Measurements from ENCODE around the gene LRMDA.

LRMDA gene

DNA sequence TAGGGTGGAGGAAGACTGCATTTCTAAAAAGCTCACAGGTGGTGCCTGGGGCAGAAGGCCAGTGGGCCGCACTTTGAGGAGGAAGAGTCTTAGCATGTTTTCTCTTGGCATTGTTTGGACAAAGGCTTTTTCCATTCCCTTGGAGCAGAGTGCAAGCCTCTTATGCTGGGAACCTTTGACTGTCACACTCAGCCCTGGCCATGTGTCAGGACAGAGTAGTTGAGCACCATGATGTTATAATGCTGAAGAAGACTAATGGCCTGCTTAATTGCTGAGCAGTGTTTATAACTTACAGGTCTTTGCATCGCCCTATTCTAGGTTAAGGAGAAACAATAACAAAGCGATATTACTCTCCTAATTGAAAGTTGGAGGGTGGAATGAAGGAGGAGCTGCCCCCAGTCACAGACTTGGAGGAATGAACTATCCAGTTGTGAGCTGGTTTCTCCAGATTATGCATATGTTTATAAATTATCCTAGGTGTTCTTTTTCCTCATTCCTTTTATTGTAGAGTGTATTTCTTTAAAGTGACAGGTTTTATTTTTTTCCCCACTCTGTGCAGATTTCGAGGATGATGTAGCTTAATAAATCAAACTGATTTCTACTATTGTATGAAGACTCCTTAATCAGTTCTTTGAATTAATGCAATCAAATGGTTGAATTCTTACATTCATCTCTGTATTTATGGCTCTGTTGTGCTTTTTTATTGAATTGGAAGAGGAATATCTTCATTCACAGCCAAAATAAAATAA lies 767.0 kb downstream of the LRMDA start:
- Histone ChIP-seq H3K36me3 (ENCODE audit: insufficient read depth, low read length) (no peaks in the 10 kb centered on the region), H3F3A (ENCODE audit: low read depth) (no peaks in the 10 kb centered on the region), H3K9me2 (replicated peaks; ENCODE audit: low read depth, low read length) (no peaks in the 10 kb centered on the region), H3K9ac (ENCODE audit: low read depth, low read length, poor library complexity, severe bottlenecking) (no peak overlapping the region), H3K4me2 (ENCODE audit: low read depth, low read length, poor library complexity, severe bottlenecking) (no peak overlapping the region), H3K4me3 (ENCODE audit: low read length, poor library complexity, severe bottlenecking) (no peak overlapping the region), H3K79me2 (ENCODE audit: insufficient read depth, low read length) (no peaks in the 10 kb centered on the region), H3K4me1 (ENCODE audit: insufficient read depth, low read length, poor library complexity, severe bottlenecking) (no peaks in the 10 kb centered on the region), H2AFZ (ENCODE audit: low read length) (no peak overlapping the region), H3K27me3 (ENCODE audit: insufficient read depth, low read length, poor library complexity, severe bottlenecking) (no peaks in the 10 kb centered on the region), H3K9me3 (ENCODE audit: insufficient read depth, low read depth, low read length) (no peaks in the 10 kb centered on the region), H4K20me1 (ENCODE audit: insufficient read depth, low read length, poor library complexity, severe bottlenecking) (no peaks in the 10 kb centered on the region)
- TF ChIP-seq, protein P1, sequence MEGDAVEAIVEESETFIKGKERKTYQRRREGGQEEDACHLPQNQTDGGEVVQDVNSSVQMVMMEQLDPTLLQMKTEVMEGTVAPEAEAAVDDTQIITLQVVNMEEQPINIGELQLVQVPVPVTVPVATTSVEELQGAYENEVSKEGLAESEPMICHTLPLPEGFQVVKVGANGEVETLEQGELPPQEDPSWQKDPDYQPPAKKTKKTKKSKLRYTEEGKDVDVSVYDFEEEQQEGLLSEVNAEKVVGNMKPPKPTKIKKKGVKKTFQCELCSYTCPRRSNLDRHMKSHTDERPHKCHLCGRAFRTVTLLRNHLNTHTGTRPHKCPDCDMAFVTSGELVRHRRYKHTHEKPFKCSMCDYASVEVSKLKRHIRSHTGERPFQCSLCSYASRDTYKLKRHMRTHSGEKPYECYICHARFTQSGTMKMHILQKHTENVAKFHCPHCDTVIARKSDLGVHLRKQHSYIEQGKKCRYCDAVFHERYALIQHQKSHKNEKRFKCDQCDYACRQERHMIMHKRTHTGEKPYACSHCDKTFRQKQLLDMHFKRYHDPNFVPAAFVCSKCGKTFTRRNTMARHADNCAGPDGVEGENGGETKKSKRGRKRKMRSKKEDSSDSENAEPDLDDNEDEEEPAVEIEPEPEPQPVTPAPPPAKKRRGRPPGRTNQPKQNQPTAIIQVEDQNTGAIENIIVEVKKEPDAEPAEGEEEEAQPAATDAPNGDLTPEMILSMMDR (conservative IDR thresholded peaks at IDR 0.05; ENCODE audit: low read length), result no peak
- no peak for TF ChIP-seq EZH2phosphoT487 (IDR thresholded peaks at IDR 0.05; ENCODE audit: borderline replicate concordance)

DNA sequence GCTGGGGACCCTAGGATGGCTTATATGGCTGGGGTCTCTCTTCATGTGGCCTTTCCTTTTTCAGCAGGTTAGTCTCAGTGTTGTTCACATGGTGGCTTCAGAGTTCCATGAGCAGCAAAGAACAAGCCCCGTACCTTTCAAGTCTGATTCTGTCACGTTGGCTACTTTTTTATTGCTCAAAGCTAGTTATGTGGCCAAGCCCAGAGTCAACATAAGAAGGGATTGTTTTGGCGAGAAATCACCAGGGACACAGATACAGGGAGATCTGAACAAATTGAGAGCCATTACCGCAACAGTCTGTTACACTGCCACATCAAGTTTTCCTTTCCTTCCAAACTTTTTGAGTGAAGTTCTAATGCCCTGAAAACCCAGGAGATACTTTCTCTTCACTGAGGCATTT lies 770.5 kb downstream of the LRMDA start:
- Histone ChIP-seq H3K9me2 (replicated peaks; ENCODE audit: low read depth, low read length) (no peaks in the 10 kb centered on the region), H4K20me1 (ENCODE audit: insufficient read depth, low read length, poor library complexity, severe bottlenecking) (no peaks in the 10 kb centered on the region), H3K9ac (ENCODE audit: low read depth, low read length, poor library complexity, severe bottlenecking) (no peak overlapping the region), H3K4me3 (ENCODE audit: low read length, poor library complexity, severe bottlenecking) (no peak overlapping the region), H3K4me1 (ENCODE audit: insufficient read depth, low read length, poor library complexity, severe bottlenecking) (no peaks in the 10 kb centered on the region), H3K9me3 (ENCODE audit: insufficient read depth, low read depth, low read length) (no peaks in the 10 kb centered on the region), H3K79me2 (ENCODE audit: insufficient read depth, low read length) (no peaks in the 10 kb centered on the region), H3K36me3 (ENCODE audit: insufficient read depth, low read length) (no peaks in the 10 kb centered on the region), H3K4me2 (ENCODE audit: low read depth, low read length, poor library complexity, severe bottlenecking) (no peak overlapping the region), H2AFZ (ENCODE audit: low read length) (no peak overlapping the region), H3F3A (ENCODE audit: low read depth) (no peaks in the 10 kb centered on the region), H3K27me3 (ENCODE audit: insufficient read depth, low read length, poor library complexity, severe bottlenecking) (no peaks in the 10 kb centered on the region)
- TF ChIP-seq EZH2phosphoT487 (IDR thresholded peaks at IDR 0.05; ENCODE audit: borderline replicate concordance), result no peak
- TF ChIP-seq, protein P1 (conservative IDR thresholded peaks at IDR 0.05; ENCODE audit: low read length), result no peak

DNA sequence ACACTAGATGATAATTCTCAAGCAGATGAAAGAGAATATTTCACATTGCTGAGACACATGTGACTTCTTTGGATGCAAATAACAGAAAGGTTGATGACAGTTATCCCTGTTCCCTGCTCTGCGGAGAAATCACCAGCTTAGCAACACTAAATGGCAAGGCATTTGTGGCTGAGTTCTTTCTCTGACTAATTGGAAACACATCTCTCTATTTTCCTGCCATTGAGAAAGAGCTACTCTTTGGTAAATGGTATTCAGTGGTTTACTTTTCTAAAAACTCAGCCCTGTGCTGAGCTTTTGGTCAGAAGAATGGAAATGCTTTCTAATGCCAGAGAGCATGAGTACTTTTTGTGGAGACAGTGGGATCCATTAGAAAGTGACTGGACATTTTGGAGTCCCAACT lies 771.4 kb downstream of the LRMDA start:
- no peaks in the 10 kb centered on the region for H3K27me3 ChIP-seq (ENCODE audit: insufficient read depth, low read length, poor library complexity, severe bottlenecking)

More for the DNA sequence above, 771.4 kb downstream of the LRMDA start:
- Histone ChIP-seq H3K4me3 (ENCODE audit: low read length, poor library complexity, severe bottlenecking) (no peak overlapping the region), H3K36me3 (ENCODE audit: insufficient read depth, low read length) (no peaks in the 10 kb centered on the region), H3K9me2 (replicated peaks; ENCODE audit: low read depth, low read length) (no peaks in the 10 kb centered on the region), H3K79me2 (ENCODE audit: insufficient read depth, low read length) (no peaks in the 10 kb centered on the region), H3F3A (ENCODE audit: low read depth) (no peaks in the 10 kb centered on the region), H3K9me3 (ENCODE audit: insufficient read depth, low read depth, low read length) (no peaks in the 10 kb centered on the region), H4K20me1 (ENCODE audit: insufficient read depth, low read length, poor library complexity, severe bottlenecking) (no peaks in the 10 kb centered on the region), H3K4me1 (ENCODE audit: insufficient read depth, low read length, poor library complexity, severe bottlenecking) (no peaks in the 10 kb centered on the region), H3K9ac (ENCODE audit: low read depth, low read length, poor library complexity, severe bottlenecking) (no peak overlapping the region), H2AFZ (ENCODE audit: low read length) (no peak overlapping the region), H3K4me2 (ENCODE audit: low read depth, low read length, poor library complexity, severe bottlenecking) (no peak overlapping the region)
- TF ChIP-seq, protein P1 (conservative IDR thresholded peaks at IDR 0.05; ENCODE audit: low read length), result no peak
- no peak for TF ChIP-seq EZH2phosphoT487 (IDR thresholded peaks at IDR 0.05; ENCODE audit: borderline replicate concordance)

Data from Loucy (cell line).